ENCODE measurements around the gene ZNF804B. TPM values are rescaled to one million over a fixed set of nuclear protein-coding genes. Genes with fewer than 3 reads are reported as not detected.
"Not testable (repeated sequence)": the region's sequence is repeated elsewhere in the genome, so short reads cannot be mapped to it uniquely, and the experiment has no call there.

The ZNF804B gene
- total RNA-seq, 2 donors from 2014 or later: not detected

GRCh38 chr7:89170628-89171027 lies 411.1 kb downstream of the ZNF804B start:
- ATAC-seq (ENCODE audit: insufficient number of reproducible peaks, low FRiP score, low read depth) (no peak), DNase-seq (ENCODE audit: low spot score) (no peak)
- Histone ChIP-seq H3K36me3 (no peaks in the 10 kb centered on the region), H3K27ac (no peak overlapping the region), H3K4me1 (ENCODE audit: control insufficient read depth in 1 of 2, low read depth in 2 of 2) (no peaks in the 10 kb centered on the region), H3K27me3 (replicated peaks; ENCODE audit: insufficient read depth) (no peaks in the 10 kb centered on the region), H3K9me3 (no peaks in the 10 kb centered on the region), H3K4me3 (no peak overlapping the region)
- TF ChIP-seq, protein P1, sequence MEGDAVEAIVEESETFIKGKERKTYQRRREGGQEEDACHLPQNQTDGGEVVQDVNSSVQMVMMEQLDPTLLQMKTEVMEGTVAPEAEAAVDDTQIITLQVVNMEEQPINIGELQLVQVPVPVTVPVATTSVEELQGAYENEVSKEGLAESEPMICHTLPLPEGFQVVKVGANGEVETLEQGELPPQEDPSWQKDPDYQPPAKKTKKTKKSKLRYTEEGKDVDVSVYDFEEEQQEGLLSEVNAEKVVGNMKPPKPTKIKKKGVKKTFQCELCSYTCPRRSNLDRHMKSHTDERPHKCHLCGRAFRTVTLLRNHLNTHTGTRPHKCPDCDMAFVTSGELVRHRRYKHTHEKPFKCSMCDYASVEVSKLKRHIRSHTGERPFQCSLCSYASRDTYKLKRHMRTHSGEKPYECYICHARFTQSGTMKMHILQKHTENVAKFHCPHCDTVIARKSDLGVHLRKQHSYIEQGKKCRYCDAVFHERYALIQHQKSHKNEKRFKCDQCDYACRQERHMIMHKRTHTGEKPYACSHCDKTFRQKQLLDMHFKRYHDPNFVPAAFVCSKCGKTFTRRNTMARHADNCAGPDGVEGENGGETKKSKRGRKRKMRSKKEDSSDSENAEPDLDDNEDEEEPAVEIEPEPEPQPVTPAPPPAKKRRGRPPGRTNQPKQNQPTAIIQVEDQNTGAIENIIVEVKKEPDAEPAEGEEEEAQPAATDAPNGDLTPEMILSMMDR (IDR thresholded peaks at IDR 0.05): no peak

GRCh38 chr7:89182116-89182515 lies 422.6 kb downstream of the ZNF804B start:
- ATAC-seq (ENCODE audit: insufficient number of reproducible peaks, low FRiP score, low read depth) (no peak), DNase-seq (ENCODE audit: low spot score) (no peak)
- Histone ChIP-seq H3K36me3 (no peaks in the 10 kb centered on the region), H3K4me1 (ENCODE audit: control insufficient read depth in 1 of 2, low read depth in 2 of 2) (no peaks in the 10 kb centered on the region), H3K4me3 (no peak overlapping the region), H3K27me3 (replicated peaks; ENCODE audit: insufficient read depth) (no peaks in the 10 kb centered on the region), H3K27ac (no peak overlapping the region), H3K9me3 (no peaks in the 10 kb centered on the region)
- TF ChIP-seq, protein P1 (IDR thresholded peaks at IDR 0.05): no peak

DNA sequence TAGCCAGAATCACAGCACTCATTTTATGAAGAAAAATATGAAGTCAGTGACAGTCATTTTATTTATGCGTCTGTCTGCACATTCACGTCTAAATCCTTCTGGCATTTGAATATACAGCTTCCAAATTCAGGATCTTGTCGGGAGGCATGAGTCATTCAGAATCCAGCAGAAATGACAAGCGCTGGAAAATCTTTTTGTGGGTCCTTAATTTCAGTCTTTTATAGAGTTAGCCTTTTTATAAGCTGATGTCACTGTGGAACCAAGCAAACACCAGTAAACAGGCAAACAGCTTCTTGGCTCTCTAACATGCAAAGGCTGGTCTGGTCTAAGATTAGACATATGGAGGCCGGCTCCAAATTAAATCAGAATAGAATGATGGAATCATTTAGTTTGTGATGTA lies 424.2 kb downstream of the ZNF804B start:
- TF ChIP-seq, protein P1 (IDR thresholded peaks at IDR 0.05): no peak
- H3K4me3 ChIP-seq: no peak overlapping the region
- H3K27ac ChIP-seq: no peak overlapping the region
- ATAC-seq (ENCODE audit: insufficient number of reproducible peaks, low FRiP score, low read depth): no peak
- no peak for DNase-seq (ENCODE audit: low spot score)
- no peaks in the 10 kb centered on the region for H3K9me3 ChIP-seq
- no peaks in the 10 kb centered on the region for H3K36me3 ChIP-seq
- no peaks in the 10 kb centered on the region for H3K4me1 ChIP-seq (ENCODE audit: control insufficient read depth in 1 of 2, low read depth in 2 of 2)
- H3K27me3 ChIP-seq (replicated peaks; ENCODE audit: insufficient read depth): no peaks in the 10 kb centered on the region

DNA sequence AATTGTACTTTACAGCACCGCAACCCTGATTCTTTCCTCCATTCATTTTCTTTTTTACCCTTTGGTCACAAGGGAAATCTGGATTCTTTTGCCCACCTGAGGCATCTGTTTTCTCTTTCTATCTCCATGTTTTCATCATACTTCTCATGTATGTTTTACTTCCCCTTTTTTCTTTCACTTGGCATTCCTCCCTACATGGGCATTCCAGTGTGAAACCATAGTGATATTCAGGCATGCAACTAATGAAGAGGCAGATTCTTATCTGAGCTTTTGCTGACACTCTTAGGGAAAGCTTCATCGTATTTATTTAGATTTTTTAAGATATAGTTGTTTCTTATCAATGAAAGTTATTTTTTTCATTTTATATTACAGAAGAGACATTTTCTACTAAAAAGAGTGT lies 441.3 kb downstream of the ZNF804B start:
- TF ChIP-seq, protein P1 (IDR thresholded peaks at IDR 0.05): no peak
- H3K9me3 ChIP-seq: no peaks in the 10 kb centered on the region
- ATAC-seq (ENCODE audit: insufficient number of reproducible peaks, low FRiP score, low read depth): no peak
- no peaks in the 10 kb centered on the region for H3K4me1 ChIP-seq (ENCODE audit: control insufficient read depth in 1 of 2, low read depth in 2 of 2)
- no peaks in the 10 kb centered on the region for H3K27me3 ChIP-seq (replicated peaks; ENCODE audit: insufficient read depth)
- no peak overlapping the region for H3K4me3 ChIP-seq
- no peak for DNase-seq (ENCODE audit: low spot score)
- no peaks in the 10 kb centered on the region for H3K36me3 ChIP-seq
- no peak overlapping the region for H3K27ac ChIP-seq

DNA sequence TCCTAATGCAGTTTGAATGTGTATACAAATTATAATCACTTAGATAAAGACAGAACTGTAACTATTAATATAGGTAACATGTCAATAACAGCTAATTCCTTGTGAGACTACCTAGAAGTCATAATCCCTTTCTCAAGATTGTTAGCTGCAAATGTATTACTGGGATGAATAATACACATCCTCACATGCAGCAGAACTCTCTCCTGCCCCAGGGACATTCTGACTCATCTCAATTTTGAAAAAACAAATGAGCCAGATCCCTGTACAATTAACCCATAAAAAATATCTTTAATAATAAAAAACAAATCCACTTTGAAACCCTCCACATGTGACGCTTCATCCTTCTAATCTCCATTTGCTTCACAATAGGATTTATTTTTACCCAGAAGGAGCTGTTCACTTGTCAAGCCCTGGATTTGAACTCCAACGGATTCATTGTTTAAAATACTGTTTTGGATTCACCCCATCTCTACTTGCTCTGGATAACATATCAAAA lies 464.4 kb downstream of the ZNF804B start:
- Histone ChIP-seq H3K4me1 (ENCODE audit: control insufficient read depth in 1 of 2, low read depth in 2 of 2) (no peaks in the 10 kb centered on the region), H3K27me3 (replicated peaks; ENCODE audit: insufficient read depth) (no peaks in the 10 kb centered on the region), H3K9me3 (no peaks in the 10 kb centered on the region), H3K4me3 (no peak overlapping the region), H3K27ac (no peak overlapping the region), H3K36me3 (no peaks in the 10 kb centered on the region)
- ATAC-seq (ENCODE audit: insufficient number of reproducible peaks, low FRiP score, low read depth): no peak
- TF ChIP-seq, protein P1 (IDR thresholded peaks at IDR 0.05): no peak
- DNase-seq (ENCODE audit: low spot score): no peak

- H3K36me3 ChIP-seq; DNase-seq (ENCODE audit: low spot score); H3K27me3 ChIP-seq (replicated peaks; ENCODE audit: insufficient read depth); H3K27ac ChIP-seq; ATAC-seq (ENCODE audit: insufficient number of reproducible peaks, low FRiP score, low read depth); H3K4me1 ChIP-seq (ENCODE audit: control insufficient read depth in 1 of 2, low read depth in 2 of 2); H3K9me3 ChIP-seq; H3K4me3 ChIP-seq: not testable (repeated sequence)
Observed at GRCh38 chr7:89228688-89229171, 469.2 kb downstream of the ZNF804B start.

Measured in thoracic aorta (tissue), 2 donors.